ENCODE results near the gene PCP2.

PCP2 gene

DNA sequence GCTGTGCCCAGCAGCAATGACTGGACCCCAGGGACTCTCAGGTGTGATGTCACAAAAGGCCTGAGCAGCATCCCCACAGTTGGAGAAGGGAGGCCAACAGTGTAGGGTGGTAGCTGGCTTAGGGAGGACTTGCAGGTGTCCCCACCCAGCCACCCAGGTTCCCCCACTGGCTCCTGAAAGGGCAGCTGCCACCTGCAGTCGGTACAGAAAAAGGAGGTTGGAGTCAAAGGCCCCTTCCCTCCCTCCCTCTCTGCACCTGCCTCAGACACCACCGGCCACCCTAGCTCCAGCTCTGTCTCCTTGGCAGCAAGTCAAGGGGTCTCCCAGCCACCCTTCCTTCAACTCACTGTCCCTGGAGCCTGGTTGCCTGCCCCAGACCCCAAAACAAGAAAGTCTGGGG, at the start of gene PCP2:
Gene PCP2, minus strand, starts transcription at position 22 of the 400 bp plus-strand sequence. CDS start 262 bp downstream, outside the sequence.
- Histone ChIP-seq H3K27ac (no peak within 1 kb of the TSS), H3K4me3 (no peak within 1 kb of the TSS)

- peak overlapping the region in 10 of 21 experiments; percentile 89 to 99 (median 96) for H3K27ac ChIP-seq
- peak overlapping the region in 4 of 7 experiments; percentile 90 to 100 (median 98) for H3K4me3 ChIP-seq
Observed at GRCh38 chr19:7682175-7682855, 48.8 kb upstream of the PCP2 start.

GRCh38 chr19:7681340-7682174, 48.0 kb upstream of the PCP2 start:
- H3K27ac ChIP-seq: peak overlapping the region; percentile 65 to 99 (median 96)
- peak overlapping the region; percentile 84 to 100 (median 98) for H3K4me3 ChIP-seq

DNA sequence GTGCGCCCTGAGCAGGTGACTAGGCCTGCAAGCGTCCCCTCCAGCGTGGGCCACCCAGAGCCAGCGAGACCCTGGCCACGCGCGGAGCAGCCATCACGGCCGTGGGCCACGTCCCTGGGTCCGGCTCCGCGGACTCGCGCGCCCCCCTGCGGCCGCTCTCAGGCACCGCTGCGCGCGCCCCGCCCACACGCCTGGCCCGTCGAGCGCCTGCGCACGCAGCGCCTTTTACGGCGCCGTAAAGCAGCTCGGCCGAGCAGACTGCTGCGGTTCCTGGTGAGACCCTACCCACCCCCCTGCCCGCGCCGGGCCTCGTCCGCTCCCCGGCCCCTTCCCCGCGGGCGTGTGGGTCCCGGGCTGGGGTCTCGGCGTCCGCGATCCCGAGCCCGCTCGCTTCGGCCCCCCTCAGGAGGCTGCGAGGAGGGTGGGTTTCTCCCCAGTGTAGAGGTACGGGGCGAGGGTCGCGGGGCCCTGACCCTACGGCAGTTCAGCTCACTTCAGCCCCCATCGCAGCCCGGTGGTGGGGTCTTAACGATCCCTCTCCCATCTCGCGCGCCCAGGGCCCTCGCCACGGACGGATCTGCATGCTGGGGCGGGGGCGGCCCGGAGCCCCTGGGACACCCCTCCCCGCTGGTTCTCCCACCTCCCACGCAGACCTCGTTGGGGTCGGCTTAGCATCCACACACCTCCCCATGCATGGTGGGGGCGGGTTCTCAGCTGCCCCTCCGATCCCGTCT, 47.3 kb upstream of the PCP2 start, which contains the start of gene TRAPPC5:
Gene TRAPPC5, plus strand, starts transcription at position 228 of the 734 bp plus-strand sequence. CDS start 1,421 bp downstream, outside the sequence.
- Histone ChIP-seq H3K4me3 (peak within 1 kb of the TSS; percentile 84 to 100 (median 98)), H3K27ac (peak within 1 kb of the TSS; percentile 65 to 99 (median 96))

GRCh38 chr19:7679771-7680605, 46.5 kb upstream of the PCP2 start:
- H3K27ac ChIP-seq: peak overlapping the region in 7 of 21 experiments; percentile 95 to 99 (median 97)
- H3K4me3 ChIP-seq: peak overlapping the region; percentile 84 to 100 (median 98)

GRCh38 chr19:7678971-7679751, 45.6 kb upstream of the PCP2 start:
- Histone ChIP-seq H3K27ac (peak overlapping the region in 1 of 21 experiments; percentile 15), H3K4me3 (no peak overlapping the region)

DNA sequence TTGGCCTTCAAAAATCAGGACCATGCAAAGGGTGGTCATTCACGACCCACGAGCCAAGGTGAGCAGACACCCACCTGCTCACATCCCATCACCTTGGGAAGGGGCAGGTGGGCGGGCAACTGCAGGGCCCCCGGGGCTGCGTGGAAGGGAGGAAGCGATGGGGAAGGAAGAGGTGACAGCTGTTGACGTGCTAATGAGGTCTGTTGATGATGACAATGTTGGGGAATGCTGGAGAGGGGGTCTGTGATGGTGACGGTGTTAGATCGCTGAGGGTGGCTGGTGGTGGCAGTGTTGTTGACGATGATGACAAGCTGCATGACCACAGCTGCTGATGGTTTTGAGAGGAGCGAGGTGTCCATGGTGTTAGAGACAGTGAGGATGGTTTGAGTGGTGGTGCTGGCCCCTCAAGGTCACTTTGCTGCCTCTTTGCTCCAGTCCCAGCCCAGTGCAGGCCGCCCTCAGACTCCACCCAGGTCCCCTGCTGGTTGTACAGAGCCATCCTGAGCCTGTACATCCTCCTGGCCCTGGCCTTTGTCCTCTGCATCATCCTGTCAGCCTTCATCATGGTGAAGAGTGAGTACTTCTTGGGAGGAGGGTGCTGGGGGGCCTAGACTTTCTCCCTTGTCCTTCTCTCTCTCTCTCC, 44.3 kb upstream of the PCP2 start:
- Histone ChIP-seq H3K27ac (peak overlapping the region in 1 of 21 experiments; percentile 48), H3K4me3 (no peak overlapping the region)

DNA sequence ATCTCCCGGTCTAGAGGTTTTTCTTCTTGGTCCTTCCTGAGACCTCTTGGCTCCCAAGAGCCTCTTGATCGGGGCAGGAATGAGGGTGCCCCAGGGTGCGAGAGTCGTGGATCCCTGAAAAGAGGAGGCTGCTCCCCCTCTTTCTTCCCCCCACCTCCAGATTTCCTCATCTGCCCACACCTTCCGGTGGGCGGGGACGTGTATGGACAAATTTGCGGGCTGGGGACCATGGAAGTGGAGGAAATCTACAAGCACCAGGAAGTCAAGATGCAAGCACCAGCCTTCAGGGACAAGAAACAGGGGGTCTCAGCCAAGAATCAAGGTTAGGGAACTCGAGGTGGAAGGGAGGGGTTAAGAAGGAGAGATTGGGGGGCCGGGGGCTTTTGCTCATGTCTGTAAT, 43.3 kb upstream of the PCP2 start, which contains the start of gene MCEMP1:
Gene MCEMP1, plus strand, starts transcription at position 237 of the 400 bp plus-strand sequence. Its CDS starts 31 bp downstream, at position 268.
- H3K4me3 ChIP-seq: no peak within 1 kb of the TSS
- peak within 1 kb of the TSS in 3 of 21 experiments; percentile 0 to 48 (median 26) for H3K27ac ChIP-seq

- Histone ChIP-seq H3K4me3 (no peak overlapping the region), H3K27ac (peak overlapping the region in 1 of 21 experiments; percentile 26)
Observed at GRCh38 chr19:7676376-7676775, 42.9 kb upstream of the PCP2 start.

GRCh38 chr19:7674010-7675005, 40.8 kb upstream of the PCP2 start:
- H3K4me3 ChIP-seq: no peak overlapping the region
- peak overlapping the region in 1 of 21 experiments; percentile 21 for H3K27ac ChIP-seq

DNA sequence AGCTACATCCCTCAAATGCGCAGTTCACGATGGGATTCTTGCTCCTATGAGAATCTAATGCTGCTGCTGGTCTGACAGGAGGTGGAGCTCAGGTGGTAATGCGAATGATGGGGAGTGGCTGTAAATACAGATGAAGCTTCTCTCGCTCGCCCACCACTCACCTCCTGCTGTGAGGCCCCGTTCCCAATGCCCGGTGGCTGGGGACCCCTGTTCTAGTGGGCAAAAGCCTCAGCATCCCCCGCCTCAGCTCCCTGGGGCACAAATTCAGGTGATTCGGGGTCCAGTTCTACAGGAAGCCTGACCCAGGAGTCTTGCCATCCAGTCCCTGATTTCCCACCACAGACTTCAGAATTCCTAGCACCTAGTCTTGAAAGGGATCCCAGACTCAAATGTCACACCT, 39.0 kb upstream of the PCP2 start:
- H3K4me3 ChIP-seq: no peak overlapping the region
- H3K27ac ChIP-seq: no peak overlapping the region

- H3K4me3 ChIP-seq: no peak overlapping the region
Observed at GRCh38 chr19:7670790-7671189, 37.3 kb upstream of the PCP2 start.

DNA sequence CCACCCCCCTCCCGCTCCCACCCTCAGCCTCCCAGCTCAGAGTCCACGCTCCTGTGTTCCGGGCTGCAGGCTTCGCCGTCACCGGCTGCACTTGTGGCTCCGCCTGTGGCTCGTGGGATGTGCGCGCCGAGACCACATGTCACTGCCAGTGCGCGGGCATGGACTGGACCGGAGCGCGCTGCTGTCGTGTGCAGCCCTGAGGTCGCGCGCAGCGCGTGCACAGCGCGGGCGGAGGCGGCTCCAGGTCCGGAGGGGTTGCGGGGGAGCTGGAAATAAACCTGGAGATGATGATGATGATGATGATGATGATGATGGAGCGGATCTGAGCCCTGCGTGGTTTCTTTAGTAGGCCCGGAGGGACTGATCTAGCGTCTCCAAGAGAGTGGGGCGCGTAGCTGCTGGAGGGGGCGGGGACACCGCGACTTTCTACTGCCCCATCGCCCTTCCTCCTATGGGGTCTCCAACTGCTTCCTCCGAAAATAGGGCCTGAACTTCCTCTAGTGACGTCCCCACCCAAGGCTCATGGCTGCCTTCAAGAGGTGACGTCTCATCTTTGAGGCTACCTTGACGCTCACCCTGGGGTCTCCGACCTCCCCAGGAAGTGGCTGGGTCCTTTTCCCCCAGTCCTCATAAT, 36.7 kb upstream of the PCP2 start:
- H3K27ac ChIP-seq: no peak overlapping the region
- peak overlapping the region in 1 of 7 experiments; percentile 22 for H3K4me3 ChIP-seq

More at GRCh38 chr19:7670790-7671189, 37.3 kb upstream of the PCP2 start:
- no peak overlapping the region for H3K27ac ChIP-seq

GRCh38 chr19:7669641-7670040, 36.1 kb upstream of the PCP2 start:
- no peak overlapping the region for H3K4me3 ChIP-seq
- H3K27ac ChIP-seq: no peak overlapping the region

GRCh38 chr19:7668842-7669241, 35.3 kb upstream of the PCP2 start, which contains the start of gene RETN:
Gene RETN (plus strand): TSS chr19:7669049. CDS start chr19:7669327, 278 bp downstream.
- H3K4me3 ChIP-seq: no peak within 1 kb of the TSS
- H3K27ac ChIP-seq: no peak within 1 kb of the TSS

DNA sequence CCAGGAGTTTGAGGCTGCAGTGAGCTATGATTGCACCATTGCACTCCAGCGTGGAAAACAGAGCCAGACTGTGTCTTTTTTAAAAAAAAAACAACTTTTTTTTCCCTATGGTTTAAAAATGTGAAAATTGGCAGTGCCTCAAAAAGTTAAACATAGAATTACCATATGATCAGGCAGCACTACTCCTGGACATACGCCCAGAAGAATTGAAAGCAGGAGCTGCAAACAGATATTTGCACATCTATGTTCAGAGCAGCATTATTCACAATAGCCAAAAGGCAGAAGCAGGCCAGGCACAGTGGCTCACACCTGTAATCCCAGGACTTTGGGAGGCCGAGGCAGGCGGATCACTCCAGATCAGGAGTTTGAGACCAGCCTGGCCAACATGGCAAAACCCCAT, 31.6 kb upstream of the PCP2 start:
- no peak overlapping the region for H3K27ac ChIP-seq
- H3K4me3 ChIP-seq: no peak overlapping the region
